GM21529 (cell line): ENCODE results near the gene DNAH6.
"Not testable (repeated sequence)": the region's sequence is repeated elsewhere in the genome, so short reads cannot be mapped to it uniquely, and the experiment has no call there.

ENCODE experiments used
- ATAC-seq: cut with Tn5 transposase; IDR thresholded peaks from one replicate; pipeline ENCODE4 v1.9.1; 2021; ENCODE audit not compliant: unreplicated experiment

Gene DNAH6

DNA sequence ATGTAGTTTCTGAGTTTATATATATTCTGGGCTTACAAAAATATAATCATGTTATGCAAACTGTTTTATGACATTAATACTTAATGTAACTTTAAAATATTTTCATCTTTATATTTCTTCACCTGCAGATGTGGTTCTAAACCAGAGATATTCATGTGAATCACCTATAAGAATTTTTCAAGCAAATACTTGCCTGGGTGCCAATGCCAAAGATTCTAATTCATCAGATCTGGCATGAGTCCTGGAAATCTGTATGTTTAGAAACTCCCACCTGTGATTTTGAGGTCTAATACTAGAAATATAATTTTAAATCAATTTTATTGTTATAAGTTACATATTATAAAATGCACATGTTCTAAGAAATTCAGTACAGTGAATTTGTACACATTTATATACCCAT, 19.9 kb upstream of the DNAH6 start:
- no peak for ATAC-seq

DNA sequence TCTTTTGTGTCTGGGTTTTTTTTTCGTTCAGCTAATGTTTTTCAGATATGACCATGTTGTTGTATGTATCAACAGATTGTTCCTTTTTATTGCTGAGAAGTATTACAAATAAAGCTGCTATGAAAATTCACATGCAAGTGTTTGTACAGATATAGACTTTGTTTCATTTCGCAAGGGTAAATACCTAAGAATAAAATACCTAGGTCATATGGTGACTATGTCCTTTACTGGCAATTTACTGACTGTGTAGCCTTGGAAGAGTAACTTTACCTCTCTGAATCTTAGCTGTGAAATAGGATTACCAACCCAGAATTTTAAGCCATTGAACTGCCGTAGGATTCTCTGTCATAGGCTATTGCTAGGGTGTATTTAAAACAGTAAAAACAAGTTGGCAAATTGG, 19.0 kb upstream of the DNAH6 start:
- no peak for ATAC-seq

DNA sequence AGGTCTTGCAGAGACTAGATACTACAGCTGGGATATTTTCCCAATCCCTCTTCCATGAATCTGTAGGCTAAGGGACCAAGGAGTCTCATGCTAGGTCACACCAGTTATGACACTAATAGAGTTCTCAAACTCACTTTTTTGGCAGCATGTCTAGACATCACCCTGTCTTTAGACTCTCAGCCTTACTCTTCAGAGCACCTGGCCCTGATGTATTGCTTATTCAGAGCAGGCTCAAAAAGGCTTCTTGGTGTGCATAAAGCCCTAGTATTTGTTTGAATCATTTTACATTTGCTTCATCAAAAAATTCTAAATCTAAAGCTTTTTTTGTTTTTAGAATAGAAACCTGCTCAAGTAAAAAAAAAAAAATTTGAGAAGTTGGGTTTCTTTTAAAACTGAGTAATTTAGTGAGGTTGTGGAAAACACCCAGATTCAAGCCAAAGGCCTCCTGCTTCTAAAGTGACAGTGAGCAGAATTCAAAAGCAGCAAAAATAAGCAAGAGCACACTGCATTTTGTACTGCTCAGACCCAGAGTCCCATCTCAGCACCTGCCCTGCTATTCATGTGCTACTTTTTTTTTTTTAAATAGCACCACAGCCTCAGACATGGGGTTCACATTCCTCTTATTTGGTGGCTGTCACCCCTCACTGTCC, 18.0 kb upstream of the DNAH6 start:
- no peak for ATAC-seq

DNA sequence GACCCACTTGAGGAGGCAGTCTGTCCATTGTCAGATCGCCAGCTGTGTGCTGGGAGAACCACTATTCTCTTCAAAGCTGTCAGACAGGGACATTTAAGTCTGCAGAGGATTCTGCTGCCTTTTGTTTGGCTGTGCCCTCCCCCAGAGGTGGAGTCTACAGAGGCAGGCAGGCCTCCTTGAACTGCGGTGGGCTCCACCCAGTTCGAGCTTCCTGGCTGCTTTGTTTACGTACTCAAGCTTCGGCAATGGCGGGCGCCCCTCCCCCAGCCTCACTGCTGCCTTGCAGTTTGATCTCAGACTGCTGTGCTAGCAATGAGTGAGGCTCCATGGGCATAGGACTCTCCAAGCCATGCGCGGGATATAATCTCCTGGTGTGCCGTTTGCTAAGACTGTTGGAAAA, 5.3 kb upstream of the DNAH6 start:
- ATAC-seq, result not testable (repeated sequence)

DNA sequence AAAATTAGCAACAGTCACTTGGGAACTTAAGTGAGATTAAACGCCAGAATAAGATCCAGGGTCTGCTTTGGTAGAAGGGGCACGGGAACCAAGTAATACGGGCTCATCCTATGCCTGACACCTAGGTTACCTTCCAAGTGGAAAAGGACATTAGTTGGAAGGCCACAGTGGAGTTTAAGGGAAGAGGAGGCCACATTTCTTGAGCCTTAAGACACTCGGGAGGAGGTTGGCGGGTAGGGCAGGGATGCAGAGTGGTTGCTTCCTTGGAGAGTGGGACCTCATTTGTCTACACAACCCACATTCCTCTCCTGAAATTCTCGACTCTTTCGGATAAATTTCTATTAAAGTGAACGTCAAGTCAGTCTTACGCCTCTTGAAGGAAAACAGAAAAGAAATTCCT, 510 bp upstream of the DNAH6 start:
- ATAC-seq, result no peak

DNA sequence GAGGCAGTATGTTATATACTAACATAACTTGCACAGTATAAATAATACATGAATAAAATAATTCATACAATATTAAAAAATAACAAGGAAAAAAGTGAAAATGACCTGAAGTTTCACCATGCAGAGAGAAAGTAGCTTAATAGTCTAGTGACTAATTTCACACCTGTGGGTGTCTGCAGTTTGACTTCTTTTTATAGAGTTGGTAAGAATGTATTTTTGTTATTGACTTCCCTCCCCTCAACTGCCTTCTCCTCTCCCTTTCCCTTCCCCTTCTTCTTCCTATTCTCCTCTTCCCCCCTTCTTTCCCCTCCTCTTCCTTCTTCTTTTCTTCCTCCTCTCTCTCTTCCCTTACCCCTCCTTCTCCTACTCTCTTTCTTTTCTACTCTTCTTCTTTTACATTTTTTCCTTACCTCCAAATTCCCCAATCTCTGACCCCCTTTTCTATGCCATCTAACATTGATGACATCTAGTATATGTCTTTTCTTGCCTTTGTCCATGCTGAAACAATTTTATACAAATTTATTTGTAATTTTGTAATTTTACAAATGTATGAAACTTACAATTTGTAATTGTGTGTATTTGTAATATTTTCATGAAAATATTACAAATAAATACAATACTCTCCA, 3.1 kb downstream of the DNAH6 start:
- ATAC-seq, result no peak

DNA sequence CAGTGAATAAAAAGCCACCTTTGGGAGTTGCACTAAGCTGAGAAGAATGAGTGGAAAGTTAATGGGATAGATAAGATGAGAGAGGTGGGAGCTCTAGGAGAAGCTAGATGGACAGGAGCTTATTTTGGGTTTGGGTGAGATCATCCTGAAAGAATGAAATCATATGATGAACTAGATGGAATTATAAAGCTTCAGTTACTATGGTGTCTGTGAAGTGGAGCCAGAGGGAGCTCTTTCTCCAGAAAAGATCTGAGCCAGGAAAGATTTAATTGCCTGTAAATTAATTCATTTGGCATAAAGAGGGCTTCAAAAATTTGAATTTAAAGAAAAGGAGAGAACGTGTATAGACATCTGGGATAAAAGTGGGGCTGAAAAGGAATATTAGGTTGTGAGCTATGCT, 10.3 kb downstream of the DNAH6 start:
- no peak for ATAC-seq

DNA sequence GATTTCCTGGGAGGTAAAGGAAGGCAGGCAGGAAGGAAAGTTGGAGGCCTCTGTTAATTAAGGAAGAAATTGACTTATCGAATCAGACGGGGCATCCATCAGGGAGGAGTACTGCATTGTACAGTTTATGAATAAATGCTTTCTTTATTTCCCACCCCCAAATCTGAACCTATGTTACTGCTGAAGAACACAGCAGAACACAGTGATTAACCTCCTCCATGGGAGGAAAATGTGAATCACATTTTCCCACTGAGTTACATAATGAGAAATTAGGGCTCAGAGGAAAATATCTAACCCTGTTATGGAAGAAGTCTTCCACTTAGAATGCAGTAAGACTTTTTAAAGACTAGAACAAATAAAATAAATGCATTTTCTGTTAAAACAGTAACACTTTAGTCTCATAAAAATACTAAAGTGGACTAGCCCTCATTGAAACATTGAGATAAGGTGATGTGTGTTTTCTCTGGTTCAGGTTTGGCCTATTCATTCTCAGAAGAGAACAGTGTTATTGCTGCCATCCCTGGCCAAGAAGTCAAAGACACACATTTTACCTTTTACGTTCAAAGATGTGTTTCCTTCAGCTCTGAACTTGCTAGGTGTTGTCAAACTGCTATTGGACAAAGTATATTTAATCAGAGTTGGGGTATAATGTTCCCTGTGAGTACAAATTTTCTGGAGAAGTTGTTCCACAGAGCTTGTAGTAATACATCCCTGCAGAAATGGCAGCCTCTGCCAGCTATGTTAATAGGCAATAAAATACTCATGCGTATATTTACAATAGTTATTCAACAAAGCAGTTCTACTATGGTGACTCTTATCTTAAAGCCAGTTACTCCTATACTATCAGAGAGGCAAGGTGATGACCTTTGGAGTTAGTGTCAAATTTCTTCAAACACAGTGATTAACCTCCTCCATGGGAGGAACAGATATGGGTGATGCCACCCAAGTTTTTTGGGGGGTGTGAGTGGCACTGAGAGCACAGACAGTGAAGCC, 11.1 kb downstream of the DNAH6 start:
- no peak for ATAC-seq

DNA sequence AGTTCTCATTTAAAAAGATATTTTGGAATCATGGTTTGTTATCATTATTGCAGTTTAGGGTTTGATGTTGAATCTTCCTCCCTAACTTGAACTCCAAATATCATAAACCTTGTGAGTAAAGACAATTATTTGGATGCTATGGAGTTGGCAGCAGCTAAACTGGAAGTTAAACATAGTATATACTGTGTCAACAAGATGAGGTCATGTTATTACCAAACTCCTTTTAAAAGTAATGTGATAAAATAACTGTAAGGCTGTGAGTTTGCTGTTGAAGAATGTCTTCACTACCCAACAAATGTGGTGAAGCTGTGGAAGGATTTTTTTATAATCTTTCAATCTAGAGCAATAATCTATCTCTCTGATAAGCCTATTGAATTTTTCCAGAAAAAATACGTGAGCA, 16.0 kb downstream of the DNAH6 start:
- ATAC-seq, result no peak

DNA sequence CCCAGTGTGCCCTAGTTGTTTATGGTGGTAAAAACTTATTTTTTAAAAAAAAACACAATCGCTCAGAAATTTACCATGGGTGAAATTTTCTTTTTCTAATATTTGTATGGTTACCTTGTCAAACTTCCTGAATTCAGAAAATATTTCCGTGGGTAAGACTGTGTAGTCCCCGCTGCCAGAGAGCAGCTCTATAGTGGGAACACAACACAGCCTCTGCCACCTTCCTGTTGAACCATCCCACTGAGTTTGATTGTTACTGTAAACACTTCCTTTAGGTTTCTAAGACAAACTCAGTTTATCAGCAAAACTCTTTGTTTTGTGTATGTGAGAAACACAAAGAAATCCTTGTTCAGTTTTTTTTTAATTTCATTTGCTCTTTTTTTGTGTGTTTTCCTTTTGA, 17.9 kb downstream of the DNAH6 start:
- ATAC-seq, result no peak

DNA sequence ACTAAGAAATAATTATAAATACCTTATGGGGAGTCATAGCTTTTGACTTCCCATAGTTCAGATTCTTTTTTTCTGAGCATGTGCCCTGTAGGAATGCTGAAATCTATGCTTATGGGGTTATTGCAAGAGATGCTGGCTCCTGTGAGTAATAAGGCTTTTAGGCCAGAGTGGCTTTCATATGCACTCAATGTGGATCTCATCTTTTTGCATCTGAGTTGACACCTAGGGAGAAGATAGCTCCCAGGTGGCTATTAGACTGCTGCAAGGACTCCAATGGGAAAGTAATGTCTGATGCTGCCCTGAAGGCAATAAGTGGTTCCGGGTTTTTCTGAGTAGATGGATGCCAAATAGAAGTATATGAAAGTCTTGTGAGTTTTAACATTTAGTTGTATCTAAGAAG, 21.0 kb downstream of the DNAH6 start:
- ATAC-seq, result no peak

DNA sequence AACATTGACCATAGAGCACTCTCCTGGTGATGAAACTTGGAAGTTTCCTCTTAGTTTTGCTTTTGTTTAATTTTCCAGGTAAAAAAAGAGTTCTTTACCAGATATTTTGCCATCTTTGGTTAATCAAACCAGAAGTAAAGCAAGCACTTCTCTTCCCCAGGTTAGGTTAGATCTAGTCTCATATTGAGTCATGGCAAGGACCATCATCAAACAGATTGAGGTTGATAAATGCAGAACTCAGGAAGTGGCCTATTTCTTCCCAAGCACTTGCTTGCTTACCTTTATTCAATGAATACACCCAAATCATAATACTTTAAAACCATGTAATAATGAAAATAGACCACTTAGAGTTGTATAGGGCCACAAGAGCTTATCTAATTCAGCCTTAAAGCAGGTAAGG, 23.4 kb downstream of the DNAH6 start:
- no peak for ATAC-seq

DNA sequence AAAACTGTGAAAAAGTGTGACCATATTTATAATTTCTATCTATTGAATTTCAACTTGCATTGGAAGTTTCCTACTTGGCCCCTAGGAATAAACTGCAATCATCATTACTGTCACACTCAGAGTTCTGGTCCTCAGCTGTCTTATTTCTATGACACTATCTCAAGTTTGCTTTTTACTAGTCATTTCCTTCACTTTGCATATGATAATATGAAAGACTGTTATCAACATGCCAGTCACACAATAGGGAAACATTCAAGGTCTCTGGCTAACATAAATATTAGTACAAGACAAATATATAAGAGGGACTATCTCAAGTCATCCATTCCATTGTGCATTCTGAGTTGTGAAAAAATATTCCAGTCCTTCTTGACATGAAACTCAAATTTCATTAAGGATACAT, 28.7 kb downstream of the DNAH6 start:
- ATAC-seq, result no peak

DNA sequence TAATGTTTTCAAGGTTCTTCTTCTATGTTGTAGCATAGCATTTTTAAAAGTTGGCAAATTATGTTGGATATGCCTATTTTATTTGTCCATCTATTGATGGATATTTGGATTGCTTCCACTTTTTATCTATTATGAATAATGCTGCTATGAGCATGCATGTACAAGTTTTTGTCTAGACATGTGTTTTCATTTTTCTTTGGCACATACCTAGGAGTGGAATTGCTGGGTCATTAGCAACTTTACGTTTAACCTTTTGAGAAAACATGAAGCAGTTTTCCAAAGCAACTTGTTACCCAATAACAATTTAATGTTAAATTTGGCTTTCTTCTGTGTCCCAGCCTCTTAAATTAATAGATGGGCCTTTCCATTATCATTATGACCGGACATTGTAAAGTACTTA, 30.3 kb downstream of the DNAH6 start:
- no peak for ATAC-seq

DNA sequence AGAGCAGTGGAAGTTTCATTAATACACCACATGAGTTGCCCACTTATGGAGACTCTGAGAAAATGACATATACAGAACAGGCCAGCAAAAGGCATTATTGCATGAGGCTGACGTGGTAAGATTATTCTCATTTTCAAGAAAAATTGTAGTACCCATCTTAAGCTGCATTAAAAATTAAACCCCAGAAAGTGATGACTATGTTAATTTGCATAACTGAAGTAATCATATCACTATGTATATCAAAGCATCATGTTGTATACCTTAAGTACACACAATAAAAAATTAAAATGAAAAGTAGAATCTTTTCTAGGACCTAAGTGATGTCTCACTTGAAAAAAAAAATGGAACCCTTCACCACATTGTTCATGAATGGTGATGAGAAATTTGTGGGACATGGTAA, 32.0 kb downstream of the DNAH6 start:
- ATAC-seq, result no peak

DNA sequence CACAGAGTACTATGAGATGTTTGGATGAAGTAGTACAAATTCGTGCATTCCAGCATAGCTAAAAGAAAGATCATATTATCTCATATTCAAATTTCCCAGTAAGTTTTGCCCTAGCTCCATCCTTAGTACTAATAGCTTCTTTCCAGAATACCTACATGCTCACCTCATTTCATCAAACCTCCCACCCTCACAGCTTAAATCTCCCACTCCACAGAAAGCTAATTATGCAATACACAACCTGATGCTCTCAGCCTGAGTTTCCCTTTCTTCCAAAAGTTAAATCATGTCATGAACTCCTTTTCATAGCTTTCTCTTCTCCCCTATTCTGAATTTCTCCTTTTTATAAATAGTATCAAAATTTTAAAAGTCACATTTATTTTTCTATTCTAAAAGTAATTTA, 34.6 kb downstream of the DNAH6 start:
- ATAC-seq, result no peak

DNA sequence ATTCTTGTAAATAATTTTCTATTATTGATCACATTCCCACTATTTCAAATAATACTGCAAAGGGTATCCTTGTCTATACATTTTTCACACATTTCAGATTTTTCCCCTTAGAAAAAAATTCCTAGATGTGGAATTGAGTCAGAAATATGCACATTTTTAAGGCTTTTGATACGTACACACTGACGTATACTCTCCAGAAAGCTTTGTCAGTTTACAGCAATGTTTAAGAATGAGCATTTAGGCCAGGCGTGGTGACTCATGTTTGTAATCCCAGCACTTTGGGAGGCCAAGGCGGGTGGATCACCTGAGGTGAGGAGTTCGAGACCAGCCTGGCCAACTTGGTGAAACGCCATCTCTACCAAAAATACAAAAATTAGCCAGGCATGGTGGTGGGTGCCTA, 35.2 kb downstream of the DNAH6 start:
- not testable (repeated sequence) for ATAC-seq

DNA sequence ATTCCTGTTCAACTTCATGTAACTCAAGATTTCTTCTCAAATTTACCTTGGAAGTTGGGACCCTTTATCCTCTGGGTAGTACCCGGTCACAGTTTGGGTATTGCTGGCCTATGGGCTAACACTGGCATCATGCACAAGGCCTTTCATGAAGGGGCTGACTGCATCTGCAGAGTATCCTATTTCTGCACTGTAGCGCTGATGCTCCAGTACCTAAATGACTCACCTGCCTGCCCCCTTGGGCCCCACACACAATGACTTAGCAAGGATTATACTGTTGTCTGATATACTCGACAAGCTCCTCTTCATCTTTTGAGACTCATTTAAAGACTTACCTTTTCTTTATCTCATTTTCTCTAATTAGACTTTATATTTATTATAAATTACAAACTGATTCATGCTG, 39.9 kb downstream of the DNAH6 start:
- no peak for ATAC-seq

DNA sequence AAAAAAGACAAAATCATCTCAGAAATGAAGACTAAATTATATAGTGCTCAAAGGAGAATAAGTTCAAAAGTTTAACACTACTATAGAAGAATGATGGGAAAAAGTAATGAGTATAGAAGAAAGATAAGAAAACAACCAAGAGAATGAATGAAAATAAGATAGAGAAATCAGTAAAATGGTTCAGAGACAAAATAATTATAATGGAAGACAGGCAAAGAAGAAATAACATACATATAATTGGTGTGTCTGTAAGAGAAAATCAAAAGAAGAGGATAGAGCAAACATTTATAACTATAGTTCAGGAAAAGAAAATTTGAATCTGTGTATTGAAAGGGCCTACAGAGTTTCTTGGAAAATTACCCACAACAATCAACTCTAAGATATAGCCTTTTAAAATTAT, 43.5 kb downstream of the DNAH6 start:
- ATAC-seq, result no peak

DNA sequence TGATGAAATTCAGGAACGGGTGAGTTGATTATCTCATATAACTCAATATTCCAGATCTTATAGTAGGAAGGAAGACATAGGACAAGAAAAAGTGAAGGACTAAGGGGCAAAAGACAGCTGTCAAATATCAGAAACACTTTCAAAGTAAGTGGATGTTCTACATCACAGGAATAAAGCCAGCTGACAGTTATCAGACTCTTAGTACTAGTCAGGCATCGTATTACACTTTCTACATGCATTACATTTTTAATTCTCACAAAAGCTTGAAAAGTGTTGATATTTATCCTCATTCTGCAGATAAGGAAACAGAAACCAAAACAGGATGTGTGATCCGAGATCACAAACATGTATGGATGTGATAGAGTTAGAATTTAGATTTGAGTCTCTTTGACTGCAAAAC, 63.4 kb downstream of the DNAH6 start:
- no peak for ATAC-seq

DNA sequence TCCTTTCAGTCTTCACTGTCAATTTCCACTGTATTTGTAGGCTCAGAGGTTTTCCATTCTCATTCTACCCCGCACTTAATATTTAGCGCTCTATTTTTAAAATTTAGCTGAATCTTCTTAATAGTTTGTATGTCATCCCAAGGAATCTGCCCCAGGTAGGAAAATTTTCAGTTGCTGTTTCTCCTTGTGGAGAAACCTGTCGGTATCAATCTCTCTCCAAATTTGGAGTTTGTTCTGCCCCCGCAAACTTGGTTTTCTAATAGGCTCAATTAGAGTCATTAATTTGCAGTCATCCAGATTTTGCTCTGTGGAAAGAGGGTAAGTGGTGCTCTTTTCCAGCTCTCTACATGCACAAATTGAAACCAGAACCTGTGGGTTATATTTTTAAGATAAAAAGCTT, 87.6 kb downstream of the DNAH6 start:
- no peak for ATAC-seq

DNA sequence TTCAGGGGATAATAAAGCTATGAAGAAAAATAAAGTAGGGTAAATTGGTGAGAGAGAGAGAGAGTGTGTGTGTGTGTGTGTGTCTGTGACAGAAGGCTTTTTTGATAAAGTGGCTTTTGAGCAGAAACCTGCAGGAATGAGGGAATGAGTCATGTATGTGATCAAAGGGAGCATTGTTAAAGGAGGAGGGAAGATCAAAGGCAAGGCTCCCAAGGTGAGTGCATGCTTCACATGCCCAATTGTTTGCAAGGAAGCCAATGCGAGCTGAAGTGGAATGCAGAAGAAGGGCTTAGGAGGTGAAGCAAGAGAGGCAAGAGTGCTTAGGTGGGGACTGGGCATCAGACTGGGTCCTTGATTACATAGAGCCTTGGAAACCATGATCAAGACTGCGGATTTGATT, 96.8 kb downstream of the DNAH6 start:
- ATAC-seq, result no peak
